ENCODE measurements around the gene GSTK1.
"Not testable (repeated sequence)": the region's sequence is repeated elsewhere in the genome, so short reads cannot be mapped to it uniquely, and the experiment has no call there.

GSTK1 gene

GRCh38 chr7:143263266-143264195 is at the start of gene GSTK1:
Gene GSTK1 (plus strand): TSS chr7:143263441. CDS start chr7:143263514, 73 bp downstream.
- Histone ChIP-seq H3K4me3 (ENCODE audit: low read depth in 1 of 2, low read length in 2 of 2) (peak within 1 kb of the TSS; percentile 94 to 97), H3K27ac (ENCODE audit: low read depth, low read length) (peak within 1 kb of the TSS; percentile 91), H3K36me3 (ENCODE audit: insufficient read depth, low read length) (peaks cover 22% of the 10 kb centered on the region), H3K4me1 (ENCODE audit: insufficient read depth, low read length) (peaks cover 24% of the 10 kb centered on the region), H3K27me3 (ENCODE audit: control insufficient read depth in 1 of 2, insufficient read depth in 2 of 2, low read length in 2 of 2) (no peaks in the 10 kb centered on the region), H3K9ac (ENCODE audit: low read length) (peak within 1 kb of the TSS; percentile 80), H3K9me3 (ENCODE audit: low read length) (no peaks in the 10 kb centered on the region)

DNA sequence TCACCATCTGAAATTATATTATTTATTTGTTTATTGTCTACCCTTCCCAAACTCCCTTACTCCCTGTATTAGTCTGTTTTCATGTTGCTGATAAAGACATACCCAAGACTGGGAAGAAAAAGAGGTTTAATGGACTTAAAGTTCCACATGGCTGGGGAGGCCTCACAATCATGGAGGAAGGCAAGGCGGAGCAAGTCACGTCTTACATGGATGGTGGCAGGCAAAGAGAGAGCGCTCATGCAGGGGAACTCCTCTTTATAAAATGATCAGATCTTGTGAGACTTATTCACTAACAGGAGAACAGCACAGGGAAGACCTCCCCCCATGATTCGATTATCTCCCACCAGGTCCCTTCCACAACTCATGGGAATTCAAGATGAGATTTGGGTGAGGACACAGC is 49.8 kb upstream of the GSTK1 start:
- not testable (repeated sequence) for H3K4me3 ChIP-seq (ENCODE audit: low read depth in 1 of 2, low read length in 2 of 2); H3K36me3 ChIP-seq (ENCODE audit: insufficient read depth, low read length); H3K27ac ChIP-seq (ENCODE audit: low read depth, low read length); H3K9ac ChIP-seq (ENCODE audit: low read length); H3K4me1 ChIP-seq (ENCODE audit: insufficient read depth, low read length); H3K9me3 ChIP-seq (ENCODE audit: low read length); H3K27me3 ChIP-seq (ENCODE audit: control insufficient read depth in 1 of 2, insufficient read depth in 2 of 2, low read length in 2 of 2)

GRCh38 chr7:143214789-143215679 is 48.2 kb upstream of the GSTK1 start:
- H3K4me1 ChIP-seq (ENCODE audit: insufficient read depth, low read length): no peaks in the 10 kb centered on the region
- H3K27me3 ChIP-seq (ENCODE audit: control insufficient read depth in 1 of 2, insufficient read depth in 2 of 2, low read length in 2 of 2): no peaks in the 10 kb centered on the region
- H3K36me3 ChIP-seq (ENCODE audit: insufficient read depth, low read length): no peaks in the 10 kb centered on the region
- H3K9me3 ChIP-seq (ENCODE audit: low read length): no peaks in the 10 kb centered on the region
- no peak overlapping the region for H3K9ac ChIP-seq (ENCODE audit: low read length)
- H3K27ac ChIP-seq (ENCODE audit: low read depth, low read length): no peak overlapping the region
- no peak overlapping the region for H3K4me3 ChIP-seq (ENCODE audit: low read depth in 1 of 2, low read length in 2 of 2)

DNA sequence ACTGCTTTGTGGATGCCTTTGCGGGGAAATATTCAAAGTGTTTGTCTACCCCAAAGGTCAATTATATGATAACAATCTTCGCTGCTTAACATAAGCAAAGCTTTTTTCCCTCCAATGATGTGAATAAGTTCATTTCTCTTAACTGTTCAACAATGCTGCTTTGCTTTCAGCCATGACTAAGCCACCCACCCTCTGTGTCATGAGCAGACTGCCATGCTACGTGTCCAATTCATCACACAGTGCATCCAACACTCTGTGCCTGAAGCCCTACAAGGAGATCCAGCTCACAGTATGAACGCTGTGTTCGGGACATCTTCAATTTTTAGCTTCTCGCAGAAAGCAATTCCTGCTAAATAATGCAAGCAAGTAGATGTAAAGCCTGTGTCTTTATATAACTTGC is 47.1 kb upstream of the GSTK1 start:
- H3K4me3 ChIP-seq (ENCODE audit: low read depth in 1 of 2, low read length in 2 of 2): no peak overlapping the region
- H3K36me3 ChIP-seq (ENCODE audit: insufficient read depth, low read length): no peaks in the 10 kb centered on the region
- H3K27me3 ChIP-seq (ENCODE audit: control insufficient read depth in 1 of 2, insufficient read depth in 2 of 2, low read length in 2 of 2): no peaks in the 10 kb centered on the region
- no peak overlapping the region for H3K9ac ChIP-seq (ENCODE audit: low read length)
- no peaks in the 10 kb centered on the region for H3K9me3 ChIP-seq (ENCODE audit: low read length)
- H3K27ac ChIP-seq (ENCODE audit: low read depth, low read length): no peak overlapping the region
- H3K4me1 ChIP-seq (ENCODE audit: insufficient read depth, low read length): no peaks in the 10 kb centered on the region

- Histone ChIP-seq H3K27me3 (ENCODE audit: control insufficient read depth in 1 of 2, insufficient read depth in 2 of 2, low read length in 2 of 2) (no peaks in the 10 kb centered on the region), H3K9me3 (ENCODE audit: low read length) (no peaks in the 10 kb centered on the region), H3K27ac (ENCODE audit: low read depth, low read length) (no peak overlapping the region), H3K4me1 (ENCODE audit: insufficient read depth, low read length) (no peaks in the 10 kb centered on the region), H3K36me3 (ENCODE audit: insufficient read depth, low read length) (no peaks in the 10 kb centered on the region), H3K4me3 (ENCODE audit: low read depth in 1 of 2, low read length in 2 of 2) (no peak overlapping the region), H3K9ac (ENCODE audit: low read length) (no peak overlapping the region)
Observed at GRCh38 chr7:143216686-143217085, 46.6 kb upstream of the GSTK1 start.

DNA sequence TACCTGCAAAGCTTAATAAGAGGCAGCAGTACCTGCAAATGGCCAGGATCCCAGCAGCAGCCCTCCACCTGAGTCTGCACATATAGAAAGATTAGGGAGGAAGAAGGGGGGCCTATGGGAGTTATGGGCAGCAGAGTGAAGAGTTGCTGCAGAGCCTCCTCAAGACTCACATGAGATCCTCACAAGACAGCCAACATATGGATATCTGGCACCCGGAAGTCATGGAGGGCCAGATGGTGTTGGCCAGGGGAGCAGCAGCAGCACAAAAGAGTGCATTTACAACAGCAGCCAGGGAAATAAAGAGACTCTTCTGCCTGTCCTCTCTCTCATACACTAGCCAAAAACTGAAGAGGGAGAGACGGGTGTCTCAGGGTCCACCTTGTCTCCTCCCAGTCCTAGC is 45.4 kb upstream of the GSTK1 start:
- no peaks in the 10 kb centered on the region for H3K4me1 ChIP-seq (ENCODE audit: insufficient read depth, low read length)
- no peak overlapping the region for H3K4me3 ChIP-seq (ENCODE audit: low read depth in 1 of 2, low read length in 2 of 2)
- no peak overlapping the region for H3K27ac ChIP-seq (ENCODE audit: low read depth, low read length)
- H3K36me3 ChIP-seq (ENCODE audit: insufficient read depth, low read length): no peaks in the 10 kb centered on the region
- no peaks in the 10 kb centered on the region for H3K27me3 ChIP-seq (ENCODE audit: control insufficient read depth in 1 of 2, insufficient read depth in 2 of 2, low read length in 2 of 2)
- H3K9me3 ChIP-seq (ENCODE audit: low read length): no peaks in the 10 kb centered on the region
- no peak overlapping the region for H3K9ac ChIP-seq (ENCODE audit: low read length)

- Histone ChIP-seq H3K4me1 (ENCODE audit: insufficient read depth, low read length) (no peaks in the 10 kb centered on the region), H3K27ac (ENCODE audit: low read depth, low read length) (no peak overlapping the region), H3K27me3 (ENCODE audit: control insufficient read depth in 1 of 2, insufficient read depth in 2 of 2, low read length in 2 of 2) (no peaks in the 10 kb centered on the region), H3K36me3 (ENCODE audit: insufficient read depth, low read length) (no peaks in the 10 kb centered on the region), H3K9me3 (ENCODE audit: low read length) (no peaks in the 10 kb centered on the region), H3K4me3 (ENCODE audit: low read depth in 1 of 2, low read length in 2 of 2) (no peak overlapping the region), H3K9ac (ENCODE audit: low read length) (no peak overlapping the region)
Observed at GRCh38 chr7:143221286-143221685, 42.0 kb upstream of the GSTK1 start.

- Histone ChIP-seq H3K9me3 (ENCODE audit: low read length) (no peaks in the 10 kb centered on the region), H3K4me3 (ENCODE audit: low read depth in 1 of 2, low read length in 2 of 2) (no peak within 1 kb of the TSS), H3K9ac (ENCODE audit: low read length) (no peak within 1 kb of the TSS), H3K36me3 (ENCODE audit: insufficient read depth, low read length) (no peaks in the 10 kb centered on the region), H3K27me3 (ENCODE audit: control insufficient read depth in 1 of 2, insufficient read depth in 2 of 2, low read length in 2 of 2) (no peaks in the 10 kb centered on the region), H3K4me1 (ENCODE audit: insufficient read depth, low read length) (no peaks in the 10 kb centered on the region), H3K27ac (ENCODE audit: low read depth, low read length) (no peak within 1 kb of the TSS)
Observed at GRCh38 chr7:143221737-143222136, 41.5 kb upstream of the GSTK1 start, which contains the start of gene TAS2R40. Gene TAS2R40 (plus strand): TSS chr7:143222037. CDS start chr7:143222079, 42 bp downstream.

DNA sequence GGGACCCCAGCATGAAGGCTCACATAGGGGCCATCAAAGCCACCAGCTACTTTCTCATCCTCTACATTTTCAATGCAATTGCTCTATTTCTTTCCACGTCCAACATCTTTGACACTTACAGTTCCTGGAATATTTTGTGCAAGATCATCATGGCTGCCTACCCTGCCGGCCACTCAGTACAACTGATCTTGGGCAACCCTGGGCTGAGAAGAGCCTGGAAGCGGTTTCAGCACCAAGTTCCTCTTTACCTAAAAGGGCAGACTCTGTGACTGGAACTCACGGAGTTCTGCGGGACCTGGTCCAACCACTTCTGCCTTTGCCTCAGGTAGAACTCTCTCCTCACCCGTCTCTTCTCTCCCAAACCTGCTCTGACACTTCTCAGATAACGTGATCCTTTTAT is 40.5 kb upstream of the GSTK1 start:
- Histone ChIP-seq H3K27ac (ENCODE audit: low read depth, low read length) (no peak overlapping the region), H3K9me3 (ENCODE audit: low read length) (no peaks in the 10 kb centered on the region), H3K4me3 (ENCODE audit: low read depth in 1 of 2, low read length in 2 of 2) (no peak overlapping the region)

GRCh38 chr7:143223784-143224183 is 39.5 kb upstream of the GSTK1 start:
- no peaks in the 10 kb centered on the region for H3K4me1 ChIP-seq (ENCODE audit: insufficient read depth, low read length)
- H3K36me3 ChIP-seq (ENCODE audit: insufficient read depth, low read length): no peaks in the 10 kb centered on the region
- H3K9ac ChIP-seq (ENCODE audit: low read length): no peak overlapping the region
- no peak overlapping the region for H3K27ac ChIP-seq (ENCODE audit: low read depth, low read length)
- no peaks in the 10 kb centered on the region for H3K9me3 ChIP-seq (ENCODE audit: low read length)
- H3K4me3 ChIP-seq (ENCODE audit: low read depth in 1 of 2, low read length in 2 of 2): no peak overlapping the region
- H3K27me3 ChIP-seq (ENCODE audit: control insufficient read depth in 1 of 2, insufficient read depth in 2 of 2, low read length in 2 of 2): no peaks in the 10 kb centered on the region

More for the DNA sequence above, 40.5 kb upstream of the GSTK1 start:
- Histone ChIP-seq H3K9ac (ENCODE audit: low read length) (no peak overlapping the region), H3K36me3 (ENCODE audit: insufficient read depth, low read length) (no peaks in the 10 kb centered on the region), H3K27me3 (ENCODE audit: control insufficient read depth in 1 of 2, insufficient read depth in 2 of 2, low read length in 2 of 2) (no peaks in the 10 kb centered on the region), H3K4me1 (ENCODE audit: insufficient read depth, low read length) (no peaks in the 10 kb centered on the region)

DNA sequence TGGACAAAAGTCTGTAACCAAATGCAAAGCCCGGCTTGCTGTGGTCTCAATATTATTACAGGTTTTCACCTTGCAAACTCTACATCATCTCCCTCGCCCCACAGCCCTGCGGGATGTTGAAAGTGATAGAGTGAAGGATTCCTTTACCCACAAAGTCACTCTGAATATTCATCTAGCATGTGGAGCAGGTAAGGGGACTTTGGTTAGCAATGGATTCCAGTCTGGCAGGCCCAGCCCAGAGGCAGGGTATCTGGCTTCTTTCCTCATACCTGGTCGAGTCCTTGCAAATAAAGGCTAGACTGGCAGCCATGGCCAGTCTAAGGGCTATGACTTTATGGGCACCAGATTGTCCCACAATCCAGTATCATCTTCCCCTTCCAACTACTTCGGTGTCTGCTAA is 38.2 kb upstream of the GSTK1 start:
- Histone ChIP-seq H3K27ac (ENCODE audit: low read depth, low read length) (no peak overlapping the region), H3K36me3 (ENCODE audit: insufficient read depth, low read length) (no peaks in the 10 kb centered on the region), H3K27me3 (ENCODE audit: control insufficient read depth in 1 of 2, insufficient read depth in 2 of 2, low read length in 2 of 2) (no peaks in the 10 kb centered on the region), H3K4me3 (ENCODE audit: low read depth in 1 of 2, low read length in 2 of 2) (no peak overlapping the region), H3K9me3 (ENCODE audit: low read length) (no peaks in the 10 kb centered on the region), H3K4me1 (ENCODE audit: insufficient read depth, low read length) (no peaks in the 10 kb centered on the region), H3K9ac (ENCODE audit: low read length) (no peak overlapping the region)

Data from muscle layer of colon (tissue), 2 donors.